Measurements from ENCODE around the gene RRAD. TPM values are rescaled to one million over a fixed set of nuclear protein-coding genes. Genes with fewer than 3 reads are reported as not detected.

Gene RRAD
- total and polyA plus RNA-seq, 2 of the 4 experiments (the other 2 are of a cell fraction), result 1.3 to 2.1 TPM

DNA sequence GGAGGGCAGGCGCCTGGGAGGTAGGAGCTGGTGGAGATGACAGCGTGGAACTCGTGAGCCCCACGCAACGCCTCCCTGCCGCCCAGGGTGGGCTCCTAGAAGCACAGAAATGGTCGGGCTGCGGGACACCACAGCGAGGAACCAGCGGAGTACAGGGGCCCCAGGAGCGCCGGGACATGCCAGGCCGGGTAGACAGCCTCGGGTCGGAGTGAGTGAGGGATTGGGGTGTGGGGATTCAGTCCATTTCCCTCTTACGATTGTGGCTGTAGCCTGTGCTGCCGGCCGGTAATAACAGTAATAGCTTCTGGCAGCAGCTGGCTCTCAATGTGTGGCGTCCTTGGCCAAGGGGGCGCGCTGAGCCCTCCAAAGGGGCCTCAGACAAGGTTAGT lies 23.5 kb upstream of the RRAD start:
- H3K4me2 ChIP-seq (ENCODE audit: low read depth, low read length), result peak overlapping the region; percentile 98; the same call in 1 of the 2 replicates
- in situ Hi-C loops (cut with MboI; ENCODE audit: low sequenced_read_pairs), result no loop called here
- no peak overlapping the region for H3K14ac ChIP-seq (replicated peaks; ENCODE audit: low read depth, low read length)
- peak overlapping the region; percentile 90 for H2AFZ ChIP-seq (replicated peaks; ENCODE audit: low read length, poor library complexity)
- no peak for TF ChIP-seq USF2 (IDR thresholded peaks at IDR 0.05; ENCODE audit: low read depth, low read length)
- TF ChIP-seq RCOR1 (IDR thresholded peaks at IDR 0.05; ENCODE audit: insufficient replicate concordance, low read length), result no peak
- TF ChIP-seq NFE2L2 (IDR thresholded peaks at IDR 0.05; ENCODE audit: low read depth, low read length), result no peak
- no peak for TF ChIP-seq MAFK (IDR thresholded peaks at IDR 0.05; ENCODE audit: low read depth, low read length)
- no peak for TF ChIP-seq BHLHE40 (IDR thresholded peaks at IDR 0.05; ENCODE audit: low read depth, low read length)
- TF ChIP-seq MAZ (IDR thresholded peaks at IDR 0.05; ENCODE audit: borderline replicate concordance, low read depth, low read length), result no peak
- TF ChIP-seq CHD1 (IDR thresholded peaks at IDR 0.05; ENCODE audit: low read depth, low read length), result no peak
- TF ChIP-seq CEBPB (IDR thresholded peaks at IDR 0.05; ENCODE audit: low read depth, low read length), result no peak
- no peak for TF ChIP-seq SMC3 (IDR thresholded peaks at IDR 0.05; ENCODE audit: low read depth, low read length)
- no peak for TF ChIP-seq RAD21 (IDR thresholded peaks at IDR 0.05; ENCODE audit: low read length)
- TF ChIP-seq, protein P1, sequence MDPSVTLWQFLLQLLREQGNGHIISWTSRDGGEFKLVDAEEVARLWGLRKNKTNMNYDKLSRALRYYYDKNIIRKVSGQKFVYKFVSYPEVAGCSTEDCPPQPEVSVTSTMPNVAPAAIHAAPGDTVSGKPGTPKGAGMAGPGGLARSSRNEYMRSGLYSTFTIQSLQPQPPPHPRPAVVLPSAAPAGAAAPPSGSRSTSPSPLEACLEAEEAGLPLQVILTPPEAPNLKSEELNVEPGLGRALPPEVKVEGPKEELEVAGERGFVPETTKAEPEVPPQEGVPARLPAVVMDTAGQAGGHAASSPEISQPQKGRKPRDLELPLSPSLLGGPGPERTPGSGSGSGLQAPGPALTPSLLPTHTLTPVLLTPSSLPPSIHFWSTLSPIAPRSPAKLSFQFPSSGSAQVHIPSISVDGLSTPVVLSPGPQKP (IDR thresholded peaks at IDR 0.05; ENCODE audit: borderline replicate concordance, low read depth, low read length), result no peak
- TF ChIP-seq RFX5 (IDR thresholded peaks at IDR 0.05; ENCODE audit: low read depth, low read length), result no peak
- TF ChIP-seq MXI1 (IDR thresholded peaks at IDR 0.05; ENCODE audit: borderline replicate concordance, low read depth, low read length), result no peak
- no peak for TF ChIP-seq POLR2A (IDR thresholded peaks at IDR 0.05; ENCODE audit: low read depth, low read length)
- no peak for TF ChIP-seq CTCF (conservative IDR thresholded peaks at IDR 0.05; ENCODE audit: low read depth, low read length)
- TF ChIP-seq FOS (IDR thresholded peaks at IDR 0.05; ENCODE audit: low read depth, low read length), result no peak
- BruUV-seq (replicated peaks), result no TSS peak
- no peak overlapping the region for H2BK120ac ChIP-seq (ENCODE audit: low read depth, low read length)
- WGBS, 2 experiments (ENCODE audit: extremely low coverage in 2 of 2, insufficient read length in 1 of 2), result 15% methylated on average over 12 of the region's 21 CpGs; no CpG with 5 or more reads in 1 of the 2 experiments
- no peaks in the 10 kb centered on the region for H3K9me1 ChIP-seq (ENCODE audit: insufficient read depth, low read length)
- H4K8ac ChIP-seq (ENCODE audit: low read depth in 2 of 2, low read length in 2 of 2), result no peak overlapping the region
- DNase-seq (no peak), ATAC-seq (ENCODE audit: low read depth) (no peak)
- no peak overlapping the region for H3K27ac ChIP-seq (ENCODE audit: insufficient read depth, low read length)
- H2BK5ac ChIP-seq (ENCODE audit: low read depth, low read length, poor library complexity, severe bottlenecking), result no peak overlapping the region
- no peak overlapping the region for H3K4ac ChIP-seq (ENCODE audit: low read depth, low read length)
- no peaks in the 10 kb centered on the region for H4K20me1 ChIP-seq (ENCODE audit: insufficient read depth, low read length)
- H2AK9ac ChIP-seq (replicated peaks; ENCODE audit: low read depth, low read length, poor library complexity), result no peak overlapping the region
- H3K4me1 ChIP-seq (ENCODE audit: control insufficient read depth, insufficient read depth, low read length), result peaks cover 6% of the 10 kb centered on the region
- POLR2A ChIA-PET (ENCODE audit: unreplicated experiment), result no interaction called here
- H2BK20ac ChIP-seq (ENCODE audit: low read depth, low read length), result no peak overlapping the region
- H2AK5ac ChIP-seq (ENCODE audit: low read depth, low read length), result no peak overlapping the region
- peaks cover 2% of the 10 kb centered on the region; the same call in 1 of the 2 replicates for H3K9me3 ChIP-seq (ENCODE audit: control insufficient read depth, insufficient read depth, low read length)
- no peak overlapping the region for H4K91ac ChIP-seq (ENCODE audit: insufficient read depth, low read depth, low read length)
- CTCF ChIA-PET, result interaction anchor here (1.5 kb wide), 1 partner anchor 12 kb away, joined by 4 read pairs; the partner anchor contains the start of gene CES3
- intact Hi-C loops (cut with micrococcal nuclease), result no loop called here
- no peak overlapping the region for H3K23ac ChIP-seq (ENCODE audit: low read depth, low read length)
- H3K9ac ChIP-seq (ENCODE audit: low read depth, low read length), result no peak overlapping the region
- no peak overlapping the region for H3K4me3 ChIP-seq (ENCODE audit: insufficient read depth, low read depth, low read length)
- no peaks in the 10 kb centered on the region for H3K79me1 ChIP-seq (ENCODE audit: low read depth in 1 of 2, low read length in 2 of 2)
- dilution Hi-C loops (cut with HindIII; ENCODE audit: low sequenced_read_pairs, unreplicated experiment), result no loop called here
- H4K5ac ChIP-seq (ENCODE audit: low read depth, low read length), result no peak overlapping the region
- no peak overlapping the region for H3K56ac ChIP-seq (ENCODE audit: extremely low read depth, insufficient read depth, low read length)
- H3K36me3 ChIP-seq (ENCODE audit: control insufficient read depth, insufficient read depth, low read length), result peaks cover 2% of the 10 kb centered on the region; the same call in 1 of the 2 replicates
- no peak overlapping the region for H3K18ac ChIP-seq (ENCODE audit: low read depth, low read length)
- H3K27me3 ChIP-seq (ENCODE audit: control insufficient read depth, insufficient read depth, low read length), result peaks cover 16% of the 10 kb centered on the region; the same call in 1 of the 2 replicates
- H2BK15ac ChIP-seq (ENCODE audit: low read depth, low read length), result no peak overlapping the region

Data from IMR-90 (cell line).